VCaP (cell line): ENCODE data around the gene LMAN2.

ENCODE experiments used
- H3K27ac ChIP-seq: fragments of 450-650 bp; 2 replicates; pipeline ENCODE4 v1.5.1; 2017
- CTCF ChIP-seq: fragments of 450-650 bp; conservative IDR thresholded peaks from 2 replicates; pipeline ENCODE4 v1.5.1; 2017; ENCODE audit warnings: mild to moderate bottlenecking, moderate library complexity

LMAN2 gene

GRCh38 chr5:177356746-177357145, 5.3 kb upstream of the LMAN2 start:
- H3K27ac ChIP-seq: peak overlapping the region; percentile 80

GRCh38 chr5:177355868-177356168, 4.3 kb upstream of the LMAN2 start:
- TF ChIP-seq CTCF: no peak
- H3K27ac ChIP-seq: no peak overlapping the region

More at GRCh38 chr5:177356746-177357145, 5.3 kb upstream of the LMAN2 start:
- TF ChIP-seq CTCF: no peak

GRCh38 chr5:177355162-177355867, 3.8 kb upstream of the LMAN2 start:
- TF ChIP-seq CTCF: no peak
- H3K27ac ChIP-seq: no peak overlapping the region

- no peak overlapping the region for H3K27ac ChIP-seq
- TF ChIP-seq CTCF: no peak
Observed at GRCh38 chr5:177354711-177355110, 3.2 kb upstream of the LMAN2 start.

- H3K27ac ChIP-seq: no peak overlapping the region
- no peak for TF ChIP-seq CTCF
Observed at GRCh38 chr5:177354256-177354655, 2.8 kb upstream of the LMAN2 start.

GRCh38 chr5:177353093-177353492, 1.6 kb upstream of the LMAN2 start:
- no peak overlapping the region for H3K27ac ChIP-seq
- no peak for TF ChIP-seq CTCF

GRCh38 chr5:177350776-177351391, 584 bp downstream of the LMAN2 start:
- peak overlapping the region; percentile 97 for H3K27ac ChIP-seq
- TF ChIP-seq CTCF: no peak
